HepG2 (cell line): ENCODE results near the gene AK4. TPM values are rescaled to one million over a fixed set of nuclear protein-coding genes. Genes with fewer than 3 reads are reported as not detected.
A peak's percentile ranks its signal among the peaks of the same experiment; 100 is the strongest.

Experiments
- BORCS8-MEF2B ChIP-seq: sonication (generic); formaldehyde crosslinking; IDR thresholded peaks from 2 replicates; pipeline ENCODE4 v1.8.0; 2022; ENCODE audit warnings: mild to moderate bottlenecking, missing genetic modification reagents
- CEBPG ChIP-seq: IDR thresholded peaks from 2 replicates; pipeline ENCODE4 v1.6.1; 2016
- EHMT2 ChIP-seq: fragments of 200-600 bp; sonication (generic); IDR thresholded peaks from 2 replicates; pipeline ENCODE4 v1.7.0; 2017; ENCODE audit warnings: antibody characterized with exemption, low read depth, low read length, borderline replicate concordance
- ERF ChIP-seq: IDR thresholded peaks from 2 replicates; pipeline ENCODE4 v1.6.1; 2018; ENCODE audit warnings: missing biosample characterization, missing genetic modification reagents
- HNRNPH1 ChIP-seq: fragments of 200-400 bp; formaldehyde crosslinking; optimal IDR thresholded peaks from 2 replicates; pipeline ENCODE3; 2017; ENCODE audit warnings: mild to moderate bottlenecking, low read depth, low read length
- KDM1A ChIP-seq: IDR thresholded peaks from 2 replicates; pipeline ENCODE4 v1.6.1; 2016; ENCODE audit warnings: missing compliant biosample characterization
- MAX ChIP-seq: IDR thresholded peaks from 2 replicates; pipeline ENCODE4 v1.6.1; 2012; ENCODE audit warnings: inconsistent platforms
- NAIF1 ChIP-seq: sonication (generic); formaldehyde crosslinking; IDR thresholded peaks from 2 replicates; pipeline ENCODE4 v1.5.0; 2020; ENCODE audit warnings: mild to moderate bottlenecking, missing genetic modification reagents, borderline replicate concordance
- REL ChIP-seq: sonication (generic); formaldehyde crosslinking; conservative IDR thresholded peaks from 2 replicates; pipeline ENCODE4 v1.8.0; 2022; ENCODE audit warnings: mild to moderate bottlenecking, missing genetic modification reagents, moderate library complexity
- SRY ChIP-seq: sonication (generic); formaldehyde crosslinking; IDR thresholded peaks from 2 replicates; pipeline ENCODE4 v1.8.0; 2022; ENCODE audit warnings: mild to moderate bottlenecking, missing genetic modification reagents
- TBL1XR1 ChIP-seq: fragments of 150-350 bp; IDR thresholded peaks from 2 replicates; pipeline ENCODE4 v1.6.1; 2014; ENCODE audit warnings: borderline replicate concordance, low read length; ENCODE audit not compliant: partially characterized antibody
- ZBTB49 ChIP-seq: sonication (generic); formaldehyde crosslinking; IDR thresholded peaks from 2 replicates; pipeline ENCODE4 v1.4.0; 2020; ENCODE audit warnings: missing genetic modification reagents, borderline replicate concordance
- ZBTB8A ChIP-seq: sonication (generic); formaldehyde crosslinking; IDR thresholded peaks from 2 replicates; pipeline ENCODE4 v1.4.0; 2020; ENCODE audit warnings: mild to moderate bottlenecking, low read depth, missing genetic modification reagents, borderline replicate concordance
- ZIK1 ChIP-seq: sonication (generic); formaldehyde crosslinking; IDR thresholded peaks from 2 replicates; pipeline ENCODE4 v1.5.0; 2020; ENCODE audit warnings: mild to moderate bottlenecking, low read depth, missing genetic modification reagents, borderline replicate concordance
- ZNF143 ChIP-seq: sonication (generic); formaldehyde crosslinking; IDR thresholded peaks from 2 replicates; pipeline ENCODE4 v1.4.0; 2020; ENCODE audit warnings: missing genetic modification reagents
- ZNF589 ChIP-seq: sonication (generic); formaldehyde crosslinking; conservative IDR thresholded peaks from 2 replicates; pipeline ENCODE4 v1.8.0; 2022; ENCODE audit warnings: mild to moderate bottlenecking, moderate library complexity, missing genetic modification reagents
- ZNF609 ChIP-seq: sonication (generic); formaldehyde crosslinking; IDR thresholded peaks from 2 replicates; pipeline ENCODE4 v1.4.0; 2020; ENCODE audit warnings: mild to moderate bottlenecking, missing genetic modification reagents, borderline replicate concordance
- ZNF768 ChIP-seq: sonication (generic); formaldehyde crosslinking; IDR thresholded peaks from 2 replicates; pipeline ENCODE4 v1.4.0; 2020; ENCODE audit warnings: missing genetic modification reagents
- ZNF782 ChIP-seq: sonication (generic); formaldehyde crosslinking; IDR thresholded peaks from 2 replicates; pipeline ENCODE4 v1.4.0; 2020; ENCODE audit warnings: missing genetic modification reagents, mild to moderate bottlenecking, borderline replicate concordance
- polyA plus RNA-seq, 8 experiments: library from polyadenylated mRNA; depleted of rRNA in 3 of 8; stranded (reverse) in 7 of 8; unstranded in 1 of 8; fragments of >200 nt; fragmentation: Illumina TruSeq in 4 of 8; extraction: Trizol in 4 of 8; gene quantifications; 2 replicates each; pipeline versions ENCODE4 v1.2.1 to v1.2.3, GENCODE V29; 2011 to 2016; ENCODE audit warnings: low read depth in 4 of 8, missing spikeins in 1 of 8, mixed read lengths in 1 of 8; ENCODE audit not compliant: insufficient read depth in 1 of 8
- total RNA-seq, 5 experiments: library from RNA; depleted of rRNA; stranded (reverse); fragments of >200 nt; fragmentation: Illumina TruSeq; extraction: Trizol; gene quantifications; 2 replicates each; pipeline ENCODE4 v1.2.3, GENCODE V29; 2016; ENCODE audit warnings: low read depth in 1 of 5
- TF ChIP-seq, protein P1 (sequence below): sonication (generic); formaldehyde crosslinking; IDR thresholded peaks from 2 replicates; pipeline ENCODE4 v1.9.0; 2021; ENCODE audit warnings: missing genetic modification reagents, borderline replicate concordance

AK4 gene
- total and polyA plus RNA-seq, 2 of the 13 experiments (the other 11 are each of a cell fraction or from before 2014, with no cell fraction given), result 110 to 160 TPM

- TF ChIP-seq CEBPG (CRISPR knock-in tag), result 0 out of 2 replicates have a peak, but pooled peaks have one; percentile 24
- no peak for TF ChIP-seq ZNF143 (CRISPR knock-in tag)
- TF ChIP-seq EHMT2, result no peak
- TF ChIP-seq ZBTB49 (CRISPR knock-in tag), result no peak
- TF ChIP-seq ZIK1, result peak; percentile 83; the same call in 1 of the 2 replicates
- peak; percentile 34; the same call in 1 of the 2 replicates for TF ChIP-seq ZNF609 (CRISPR knock-in tag)
- TF ChIP-seq ZNF782, result peak; percentile 56; the same call in 1 of the 2 replicates
- TF ChIP-seq ERF, result no peak
- peak; percentile 79 for TF ChIP-seq SRY
- TF ChIP-seq BORCS8-MEF2B (CRISPR knock-in tag), result peak; percentile 63; the same call in 1 of the 2 replicates
- no peak for TF ChIP-seq HNRNPH1
- TF ChIP-seq ZBTB8A (CRISPR knock-in tag), result no peak
- peak; percentile 97 for TF ChIP-seq MAX
- TF ChIP-seq NAIF1 (CRISPR knock-in tag), result 0 out of 2 replicates have a peak, but pooled peaks have one; percentile 52
- TF ChIP-seq, protein P1, sequence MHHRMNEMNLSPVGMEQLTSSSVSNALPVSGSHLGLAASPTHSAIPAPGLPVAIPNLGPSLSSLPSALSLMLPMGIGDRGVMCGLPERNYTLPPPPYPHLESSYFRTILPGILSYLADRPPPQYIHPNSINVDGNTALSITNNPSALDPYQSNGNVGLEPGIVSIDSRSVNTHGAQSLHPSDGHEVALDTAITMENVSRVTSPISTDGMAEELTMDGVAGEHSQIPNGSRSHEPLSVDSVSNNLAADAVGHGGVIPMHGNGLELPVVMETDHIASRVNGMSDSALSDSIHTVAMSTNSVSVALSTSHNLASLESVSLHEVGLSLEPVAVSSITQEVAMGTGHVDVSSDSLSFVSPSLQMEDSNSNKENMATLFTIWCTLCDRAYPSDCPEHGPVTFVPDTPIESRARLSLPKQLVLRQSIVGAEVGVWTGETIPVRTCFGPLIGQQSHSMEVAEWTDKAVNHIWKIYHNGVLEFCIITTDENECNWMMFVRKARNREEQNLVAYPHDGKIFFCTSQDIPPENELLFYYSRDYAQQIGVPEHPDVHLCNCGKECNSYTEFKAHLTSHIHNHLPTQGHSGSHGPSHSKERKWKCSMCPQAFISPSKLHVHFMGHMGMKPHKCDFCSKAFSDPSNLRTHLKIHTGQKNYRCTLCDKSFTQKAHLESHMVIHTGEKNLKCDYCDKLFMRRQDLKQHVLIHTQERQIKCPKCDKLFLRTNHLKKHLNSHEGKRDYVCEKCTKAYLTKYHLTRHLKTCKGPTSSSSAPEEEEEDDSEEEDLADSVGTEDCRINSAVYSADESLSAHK (CRISPR knock-in tag), result no peak
- TF ChIP-seq ZNF768 (CRISPR knock-in tag), result peak; percentile 59; the same call in 1 of the 2 replicates
- 0 out of 2 replicates have a peak, but pooled peaks have one; percentile 53 for TF ChIP-seq REL (CRISPR knock-in tag)
- no peak for TF ChIP-seq TBL1XR1
- no peak for TF ChIP-seq KDM1A (CRISPR knock-in tag)
- 0 out of 2 replicates have a peak, but pooled peaks have one; percentile 47 for TF ChIP-seq ZNF589
Observed at GRCh38 chr1:65265651-65266351, 117.8 kb downstream of the AK4 start (continued).
